Thyroid gland (tissue), 4 donors: ENCODE measurements around the gene CD58.

ENCODE experiments used
- CTCF ChIP-seq, 6 experiments: fragments of 200-600 bp in 3 of 6; fragments of 450-650 bp in 3 of 6; sonication (generic) in 3 of 6; IDR thresholded peaks; one replicate each; pipeline ENCODE4 v1.5.1; 2016 to 2019; ENCODE audit warnings: antibody characterized with exemption in 6 of 6, mild to moderate bottlenecking in 2 of 6, inconsistent platforms in 1 of 6, moderate library complexity in 1 of 6
- POLR2A ChIP-seq, 2 donors: fragments of 450-650 bp; IDR thresholded peaks; one replicate each; pipeline ENCODE4 v1.6.1; 2017; ENCODE audit warnings: antibody characterized with exemption in 2 of 2, mild to moderate bottlenecking in 2 of 2, moderate library complexity in 1 of 2

GRCh38 chr1:116493484-116494352, 77.1 kb downstream of the CD58 start:
- TF ChIP-seq POLR2A (IDR thresholded peaks at IDR 0.05): no peak
- no peak for TF ChIP-seq CTCF (IDR thresholded peaks at IDR 0.05)
